HL-60 (cell line): ENCODE measurements around the gene CENPP.

Source experiments
- DNase-seq, 2 experiments: peaks; one replicate each; pipeline ENCODE4 v3.0.0-alpha.2; 2010 to 2020; ENCODE audit warnings: low read depth in 1 of 2, low spot score in 1 of 2
- H3K27ac ChIP-seq: fragments of 250-450 bp; sonication (Bioruptor Pico); replicated peaks from 2 replicates; pipeline ENCODE4 v1.5.1; 2020; ENCODE audit warnings: mild to moderate bottlenecking, moderate library complexity
- H3K27me3 ChIP-seq: fragments of 250-450 bp; sonication (Bioruptor Pico); 2 replicates; pipeline ENCODE4 v1.5.1; 2021; ENCODE audit warnings: mild to moderate bottlenecking, moderate library complexity; ENCODE audit not compliant: insufficient read depth, poor library complexity, severe bottlenecking
- H3K4me3 ChIP-seq: replicated peaks from 2 replicates; pipeline ENCODE4 v1.5.1; 2011; ENCODE audit warnings: mild to moderate bottlenecking, control low read depth, low read length; ENCODE audit not compliant: insufficient read depth
- CTCF ChIP-seq: IDR thresholded peaks from one replicate; pipeline ENCODE4 v1.5.1; 2011; ENCODE audit warnings: low read length, control low read depth, inconsistent platforms; ENCODE audit not compliant: insufficient read depth
- GABPA ChIP-seq: IDR thresholded peaks from 2 replicates; pipeline ENCODE4 v1.6.1; 2012; ENCODE audit warnings: low read depth
- POLR2AphosphoS5 ChIP-seq: IDR thresholded peaks from 2 replicates; pipeline ENCODE4 v1.6.1; 2012; ENCODE audit warnings: low read depth
- REST ChIP-seq: IDR thresholded peaks from 2 replicates; pipeline ENCODE4 v1.6.1; 2012; ENCODE audit warnings: low read depth; ENCODE audit not compliant: insufficient replicate concordance
- SPI1 ChIP-seq: IDR thresholded peaks from 2 replicates; pipeline ENCODE4 v1.6.1; 2012; ENCODE audit warnings: low read depth, mild to moderate bottlenecking, borderline replicate concordance

The CENPP gene

GRCh38 chr9:92528522-92528849, 202.7 kb downstream of the CENPP start:
- TF ChIP-seq POLR2AphosphoS5 = no peak
- TF ChIP-seq CTCF = no peak
- no peak for TF ChIP-seq GABPA
- no peak for TF ChIP-seq REST
- no peak for TF ChIP-seq SPI1
- no peak overlapping the region for H3K27ac ChIP-seq
- no peak for DNase-seq
- no peak overlapping the region for H3K4me3 ChIP-seq
- no peaks in the 10 kb centered on the region for H3K27me3 ChIP-seq

- TF ChIP-seq GABPA (no peak), POLR2AphosphoS5 (no peak), REST (no peak), SPI1 (no peak), CTCF (no peak)
- no peak for DNase-seq
Observed at GRCh38 chr9:92529124-92529523, 203.4 kb downstream of the CENPP start.

GRCh38 chr9:92530893-92531292, 205.1 kb downstream of the CENPP start:
- no peak overlapping the region for H3K4me3 ChIP-seq

More at GRCh38 chr9:92529124-92529523, 203.4 kb downstream of the CENPP start:
- Histone ChIP-seq H3K4me3 (no peak overlapping the region), H3K27me3 (no peaks in the 10 kb centered on the region), H3K27ac (no peak overlapping the region)

More at GRCh38 chr9:92530893-92531292, 205.1 kb downstream of the CENPP start:
- Histone ChIP-seq H3K27me3 (no peaks in the 10 kb centered on the region), H3K27ac (no peak overlapping the region)
- TF ChIP-seq SPI1 (no peak), REST (no peak), CTCF (no peak), GABPA (no peak), POLR2AphosphoS5 (no peak)
- DNase-seq = no peak
